GM12878 (cell line): ENCODE data around the gene GOLGA2.

Experiments used
- CEBPB ChIP-seq, 2 experiments: fragments of 150-350 bp in 1 of 2; IDR thresholded peaks; 2 replicates each; pipeline ENCODE4 v1.6.1; 2012 to 2014; ENCODE audit warnings: low read depth in 2 of 2, low read length in 2 of 2, borderline replicate concordance in 1 of 2, inconsistent platforms in 1 of 2
- EZH2 ChIP-seq: IDR thresholded peaks from 2 replicates; pipeline ENCODE4 v1.6.1; 2012; ENCODE audit warnings: low read depth, mild to moderate bottlenecking, control low read depth, inconsistent platforms, low read length, borderline replicate concordance; ENCODE audit not compliant: control insufficient read depth
- FOS ChIP-seq: IDR thresholded peaks from 3 replicates; pipeline ENCODE4 v1.6.1; 2011; ENCODE audit warnings: borderline replicate concordance; ENCODE audit not compliant: insufficient read length; ENCODE audit errors: extremely low read depth
- HDAC6 ChIP-seq: fragments of 200-600 bp; sonication (generic); IDR thresholded peaks from one replicate; pipeline ENCODE4 v1.8.0; 2017; ENCODE audit warnings: antibody characterized with exemption; ENCODE audit not compliant: unreplicated experiment
- NR2C2 ChIP-seq: IDR thresholded peaks from 2 replicates; pipeline ENCODE4 v1.6.1; 2011; ENCODE audit warnings: borderline replicate concordance, low read depth; ENCODE audit not compliant: control insufficient read depth, insufficient read length
- POLR2AphosphoS5 ChIP-seq: IDR thresholded peaks from 2 replicates; pipeline ENCODE4 v1.6.1; 2011; ENCODE audit warnings: mild to moderate bottlenecking, low read length, inconsistent platforms
- POU2F2 ChIP-seq: IDR thresholded peaks from 3 replicates; pipeline ENCODE4 v1.6.1; 2011; ENCODE audit warnings: low read depth, mild to moderate bottlenecking, low read length, borderline replicate concordance
- SIN3A ChIP-seq: IDR thresholded peaks from 2 replicates; pipeline ENCODE4 v1.6.1; 2012; ENCODE audit warnings: low read depth, low read length, improper control_type of control experiment
- TAF1 ChIP-seq: IDR thresholded peaks from 2 replicates; pipeline ENCODE4 v1.6.1; 2011; ENCODE audit warnings: mild to moderate bottlenecking, low read depth, low read length, borderline replicate concordance
- TF ChIP-seq, protein P1 (sequence below): fragments of 450-650 bp; IDR thresholded peaks from 2 replicates; pipeline ENCODE4 v1.6.1; 2017; ENCODE audit warnings: mild to moderate bottlenecking
- TF ChIP-seq, protein P2 (sequence below), 3 experiments: IDR thresholded peaks in 2 of 3; conservative IDR thresholded peaks in 1 of 3; 2 replicates each; pipeline ENCODE4 v1.5.1; 2011; ENCODE audit warnings: low read depth in 3 of 3, low read length in 3 of 3, mild to moderate bottlenecking in 3 of 3, control low read depth in 2 of 3, moderate library complexity in 2 of 3, inconsistent platforms in 1 of 3, mixed read lengths in 1 of 3; ENCODE audit not compliant: control insufficient read depth in 2 of 3, insufficient read depth in 1 of 3; ENCODE audit errors: extremely low read depth in 1 of 3
- TF ChIP-seq, protein P3 (sequence below): IDR thresholded peaks from 2 replicates; pipeline ENCODE4 v1.6.1; 2011; ENCODE audit warnings: borderline replicate concordance, low read depth, mild to moderate bottlenecking, moderate library complexity, mixed read lengths, low read length; ENCODE audit not compliant: insufficient read depth; ENCODE audit errors: extremely low read length

- TF ChIP-seq, protein P1, sequence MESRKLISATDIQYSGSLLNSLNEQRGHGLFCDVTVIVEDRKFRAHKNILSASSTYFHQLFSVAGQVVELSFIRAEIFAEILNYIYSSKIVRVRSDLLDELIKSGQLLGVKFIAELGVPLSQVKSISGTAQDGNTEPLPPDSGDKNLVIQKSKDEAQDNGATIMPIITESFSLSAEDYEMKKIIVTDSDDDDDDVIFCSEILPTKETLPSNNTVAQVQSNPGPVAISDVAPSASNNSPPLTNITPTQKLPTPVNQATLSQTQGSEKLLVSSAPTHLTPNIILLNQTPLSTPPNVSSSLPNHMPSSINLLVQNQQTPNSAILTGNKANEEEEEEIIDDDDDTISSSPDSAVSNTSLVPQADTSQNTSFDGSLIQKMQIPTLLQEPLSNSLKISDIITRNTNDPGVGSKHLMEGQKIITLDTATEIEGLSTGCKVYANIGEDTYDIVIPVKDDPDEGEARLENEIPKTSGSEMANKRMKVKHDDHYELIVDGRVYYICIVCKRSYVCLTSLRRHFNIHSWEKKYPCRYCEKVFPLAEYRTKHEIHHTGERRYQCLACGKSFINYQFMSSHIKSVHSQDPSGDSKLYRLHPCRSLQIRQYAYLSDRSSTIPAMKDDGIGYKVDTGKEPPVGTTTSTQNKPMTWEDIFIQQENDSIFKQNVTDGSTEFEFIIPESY = no peak
- TF ChIP-seq EZH2 (no peak), POLR2AphosphoS5 (no peak), HDAC6 (no peak), FOS (no peak), CEBPB (IDR thresholded peaks at IDR 0.05; ENCODE audit: borderline replicate concordance in 1 of 2, low read depth in 2 of 2, low read length in 2 of 2) (no peak), SIN3A (no peak), TAF1 (no peak), POU2F2 (no peak; the same call in 2 of the 3 replicates), NR2C2 (no peak)
- TF ChIP-seq, protein P2, sequence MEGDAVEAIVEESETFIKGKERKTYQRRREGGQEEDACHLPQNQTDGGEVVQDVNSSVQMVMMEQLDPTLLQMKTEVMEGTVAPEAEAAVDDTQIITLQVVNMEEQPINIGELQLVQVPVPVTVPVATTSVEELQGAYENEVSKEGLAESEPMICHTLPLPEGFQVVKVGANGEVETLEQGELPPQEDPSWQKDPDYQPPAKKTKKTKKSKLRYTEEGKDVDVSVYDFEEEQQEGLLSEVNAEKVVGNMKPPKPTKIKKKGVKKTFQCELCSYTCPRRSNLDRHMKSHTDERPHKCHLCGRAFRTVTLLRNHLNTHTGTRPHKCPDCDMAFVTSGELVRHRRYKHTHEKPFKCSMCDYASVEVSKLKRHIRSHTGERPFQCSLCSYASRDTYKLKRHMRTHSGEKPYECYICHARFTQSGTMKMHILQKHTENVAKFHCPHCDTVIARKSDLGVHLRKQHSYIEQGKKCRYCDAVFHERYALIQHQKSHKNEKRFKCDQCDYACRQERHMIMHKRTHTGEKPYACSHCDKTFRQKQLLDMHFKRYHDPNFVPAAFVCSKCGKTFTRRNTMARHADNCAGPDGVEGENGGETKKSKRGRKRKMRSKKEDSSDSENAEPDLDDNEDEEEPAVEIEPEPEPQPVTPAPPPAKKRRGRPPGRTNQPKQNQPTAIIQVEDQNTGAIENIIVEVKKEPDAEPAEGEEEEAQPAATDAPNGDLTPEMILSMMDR (IDR thresholded peaks at IDR 0.05 in 2 of 3, conservative IDR thresholded peaks at IDR 0.05 in 1 of 3; ENCODE audit: control insufficient read depth in 2 of 3, extremely low read depth in 1 of 3, insufficient read depth in 1 of 3, low read depth in 3 of 3, low read length in 3 of 3) = no peak
- TF ChIP-seq, protein P3, sequence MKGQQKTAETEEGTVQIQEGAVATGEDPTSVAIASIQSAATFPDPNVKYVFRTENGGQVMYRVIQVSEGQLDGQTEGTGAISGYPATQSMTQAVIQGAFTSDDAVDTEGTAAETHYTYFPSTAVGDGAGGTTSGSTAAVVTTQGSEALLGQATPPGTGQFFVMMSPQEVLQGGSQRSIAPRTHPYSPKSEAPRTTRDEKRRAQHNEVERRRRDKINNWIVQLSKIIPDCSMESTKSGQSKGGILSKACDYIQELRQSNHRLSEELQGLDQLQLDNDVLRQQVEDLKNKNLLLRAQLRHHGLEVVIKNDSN = no peak
These were observed 16.2 kb upstream of the GOLGA2 start for GRCh38 chr9:128292009-128292408.
